Keratinocyte (primary cell): ENCODE data around the gene LRRC41. TPM values are rescaled to one million over a fixed set of nuclear protein-coding genes. Genes with fewer than 3 reads are reported as not detected.
"Not testable (repeated sequence)": the region's sequence is repeated elsewhere in the genome, so short reads cannot be mapped to it uniquely, and the experiment has no call there.

Experiments
- DNase-seq: peaks from one replicate; pipeline ENCODE4 v3.0.0-alpha.2; 2011; ENCODE audit warnings: low read depth, missing footprints, low spot score
- FAIRE-seq: peaks from 2 replicates; lab custom pipeline; 2011; peaks lifted over from hg19 to GRCh38; lab: Jason Lieb, UNC
- H2AFZ ChIP-seq: 2 replicates; pipeline ENCODE4 v1.6.0; 2012; ENCODE audit warnings: low read length, control low read depth, inconsistent platforms; ENCODE audit not compliant: control insufficient read depth
- H3K27ac ChIP-seq: 2 replicates; pipeline ENCODE4 v1.5.1; 2011; ENCODE audit warnings: low read length; ENCODE audit not compliant: control insufficient read depth, insufficient read depth
- H3K27me3 ChIP-seq: 3 replicates; pipeline ENCODE4 v1.6.0; 2011; ENCODE audit warnings: low read length; ENCODE audit not compliant: control insufficient read depth, insufficient read depth; ENCODE audit errors: extremely low read depth
- H3K36me3 ChIP-seq, 2 experiments: 2 replicates in 1 of 2; 3 replicates in 1 of 2; pipeline ENCODE4 v1.5.1; 2011; ENCODE audit warnings: low read length in 2 of 2, mild to moderate bottlenecking in 1 of 2; ENCODE audit not compliant: control insufficient read depth in 2 of 2, insufficient read depth in 2 of 2; ENCODE audit errors: extremely low read depth in 1 of 2
- H3K4me1 ChIP-seq: 3 replicates; pipeline ENCODE4 v1.5.1; 2011; ENCODE audit warnings: low read length; ENCODE audit not compliant: control insufficient read depth, insufficient read depth; ENCODE audit errors: extremely low read depth
- H3K4me2 ChIP-seq: 3 replicates; pipeline ENCODE4 v1.6.0; 2011; ENCODE audit warnings: low read depth, low read length; ENCODE audit not compliant: control insufficient read depth, insufficient read depth; ENCODE audit errors: extremely low read depth
- H3K4me3 ChIP-seq, 3 experiments: fragments of 200-600 bp in 1 of 3; sonication (generic) in 1 of 3; 2 replicates in 2 of 3; 3 replicates in 1 of 3; pipeline ENCODE4 v1.5.1; 2011 to 2016; ENCODE audit warnings: low read length in 3 of 3, mild to moderate bottlenecking in 3 of 3, control low read depth in 2 of 3, inconsistent platforms in 1 of 3, low read depth in 1 of 3, mixed read lengths in 1 of 3, mixed run types in 1 of 3, moderate library complexity in 1 of 3; ENCODE audit not compliant: control insufficient read depth in 2 of 3, insufficient read depth in 2 of 3; ENCODE audit errors: extremely low read depth in 1 of 3
- H3K79me2 ChIP-seq: 2 replicates; pipeline ENCODE4 v1.6.0; 2012; ENCODE audit warnings: low read length; ENCODE audit not compliant: control insufficient read depth, insufficient read depth
- H3K9ac ChIP-seq: 3 replicates; pipeline ENCODE4 v1.6.0; 2011; ENCODE audit warnings: low read length; ENCODE audit not compliant: control insufficient read depth, insufficient read depth; ENCODE audit errors: extremely low read depth
- H3K9me1 ChIP-seq: 3 replicates; pipeline ENCODE4 v1.6.0; 2011; ENCODE audit warnings: low read length; ENCODE audit not compliant: control insufficient read depth, insufficient read depth; ENCODE audit errors: extremely low read depth
- H3K9me3 ChIP-seq: 2 replicates; pipeline ENCODE4 v1.5.1; 2012; ENCODE audit warnings: low read depth, low read length; ENCODE audit not compliant: control insufficient read depth
- H4K20me1 ChIP-seq: 3 replicates; pipeline ENCODE4 v1.6.0; 2011; ENCODE audit warnings: low read length; ENCODE audit not compliant: control insufficient read depth, insufficient read depth; ENCODE audit errors: extremely low read depth
- dilution Hi-C: fragments of 300-500 bp; cut with MboI; formaldehyde crosslinking; loops from one replicate; pipeline ENCODE4 v1.7.0; 2020; ENCODE audit warnings: low sequenced_read_pairs; ENCODE audit not compliant: extremely low pct_ligation_motif_present
- polyA plus RNA-seq, 5 experiments: library from polyadenylated mRNA; depleted of rRNA in 3 of 5; stranded (reverse) in 3 of 5; stranded (forward) in 1 of 5; unstranded in 1 of 5; fragments of >200 nt; gene quantifications; 1 replicate in 1 of 5; 2 replicates in 3 of 5; 3 replicates in 1 of 5; pipeline versions ENCODE4 v1.2.1 to v1.2.3, GENCODE V29; 2011 to 2012; ENCODE audit warnings: missing spikeins in 2 of 5, low read depth in 1 of 5, low replicate concordance in 1 of 5

LRRC41 gene
- polyA plus RNA-seq, 1 donor (not counting 4 experiments of a cell fraction or from before 2014, with no cell fraction given): 51.2 TPM

DNA sequence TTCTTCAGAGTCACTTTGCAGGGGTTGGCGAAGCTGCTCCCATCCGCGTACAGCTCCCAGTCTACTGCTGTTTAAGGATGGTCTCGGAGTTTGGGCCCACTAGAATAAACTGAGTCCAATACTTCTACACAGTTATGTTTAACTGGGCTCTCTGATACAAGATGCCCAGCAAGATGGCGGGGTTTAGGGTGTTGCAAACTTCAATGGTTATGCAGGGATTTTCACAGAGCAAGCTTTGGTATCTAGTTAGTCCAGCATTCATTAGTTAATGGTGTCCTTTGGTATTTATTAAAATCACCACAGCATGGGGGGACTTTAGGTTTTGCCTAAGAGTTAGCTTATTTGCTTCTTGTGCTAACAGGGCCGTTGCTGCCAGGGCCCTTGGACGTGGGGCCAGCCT, 24.8 kb upstream of the LRRC41 start:
- H3K27me3 ChIP-seq, FAIRE-seq, H3K9ac ChIP-seq, H4K20me1 ChIP-seq, H2AFZ ChIP-seq, H3K4me1 ChIP-seq, H3K9me1 ChIP-seq, H3K4me2 ChIP-seq, H3K36me3 ChIP-seq, dilution Hi-C loops, H3K27ac ChIP-seq, DNase-seq, H3K79me2 ChIP-seq, H3K9me3 ChIP-seq, H3K4me3 ChIP-seq: not testable (repeated sequence)

GRCh38 chr1:46325285-46326076, 22.1 kb upstream of the LRRC41 start:
- H3K36me3 ChIP-seq, H3K4me2 ChIP-seq, H3K27me3 ChIP-seq, H3K27ac ChIP-seq, DNase-seq, H3K79me2 ChIP-seq, H3K9ac ChIP-seq, H3K4me3 ChIP-seq, H4K20me1 ChIP-seq, H2AFZ ChIP-seq, H3K4me1 ChIP-seq, H3K9me1 ChIP-seq, H3K9me3 ChIP-seq, dilution Hi-C loops, FAIRE-seq: not testable (repeated sequence)

GRCh38 chr1:46322191-46322590, 18.8 kb upstream of the LRRC41 start:
- H3K27ac ChIP-seq, H3K9me3 ChIP-seq, H4K20me1 ChIP-seq, H3K36me3 ChIP-seq, DNase-seq, H3K4me3 ChIP-seq, H2AFZ ChIP-seq, H3K4me2 ChIP-seq, H3K9me1 ChIP-seq, dilution Hi-C loops, H3K79me2 ChIP-seq, FAIRE-seq, H3K9ac ChIP-seq, H3K4me1 ChIP-seq, H3K27me3 ChIP-seq: not testable (repeated sequence)

DNA sequence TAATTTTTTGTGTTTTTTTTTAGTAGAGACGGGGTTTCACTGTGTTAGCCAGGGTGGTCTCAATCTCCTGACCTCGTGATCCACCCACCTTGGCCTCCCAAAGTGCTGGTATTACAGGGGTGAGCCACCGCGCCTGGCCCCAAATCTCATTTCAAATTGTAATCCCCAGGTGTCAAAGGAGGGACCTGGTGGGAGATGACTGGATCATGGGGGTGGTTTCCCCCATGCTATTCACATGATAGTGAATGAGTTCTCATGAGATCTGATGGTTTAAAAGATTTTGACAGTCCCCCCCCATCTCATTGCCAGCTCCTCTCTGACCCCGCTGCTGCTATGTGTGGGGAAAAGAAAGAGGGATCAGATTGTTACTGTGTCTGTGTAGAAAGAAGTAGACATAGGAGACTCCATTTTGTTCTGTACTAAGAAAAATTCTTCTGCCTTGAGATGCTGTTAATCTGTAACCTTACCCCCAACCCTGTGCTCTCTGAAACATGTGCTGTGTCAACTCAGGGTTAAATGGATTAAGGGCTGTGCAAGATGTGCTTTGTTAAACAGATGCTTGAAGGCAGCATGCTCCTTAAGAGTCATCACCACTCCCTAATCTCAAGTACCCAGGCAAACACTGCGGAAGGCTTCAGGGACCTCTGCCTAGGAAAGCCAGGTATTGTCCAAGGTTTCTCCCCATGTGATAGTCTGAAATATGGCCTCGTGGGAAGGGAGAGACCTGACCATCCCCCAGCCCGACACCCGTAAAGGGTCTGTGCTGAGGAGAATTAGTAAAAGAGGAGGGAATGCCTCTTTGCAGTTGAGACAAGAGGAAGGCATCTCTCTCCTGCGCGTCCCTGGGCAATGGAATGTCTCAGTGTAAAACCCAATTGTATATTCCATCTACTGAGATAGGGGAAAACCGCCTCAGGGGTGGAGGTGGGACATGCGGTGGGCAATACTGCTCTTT, 16.8 kb upstream of the LRRC41 start:
- H3K9ac ChIP-seq, FAIRE-seq, H3K36me3 ChIP-seq, H3K9me3 ChIP-seq, H2AFZ ChIP-seq, H3K4me3 ChIP-seq, H4K20me1 ChIP-seq, DNase-seq, H3K27me3 ChIP-seq, H3K4me1 ChIP-seq, dilution Hi-C loops, H3K9me1 ChIP-seq, H3K27ac ChIP-seq, H3K4me2 ChIP-seq, H3K79me2 ChIP-seq: not testable (repeated sequence)
